ENCODE data around the gene ECHDC3. TPM values are rescaled to one million over a fixed set of nuclear protein-coding genes. Genes with fewer than 3 reads are reported as not detected.

The ECHDC3 gene
- 1 to 10 TPM in 2 of 6 experiments, under 1 TPM in 3, not detected in 1; 0.10 to 1.4 (median 0.23) TPM for total RNA-seq (2021; fragmentation: NEBNext Ultra II Directional; extraction: Animal tissue kit (Norgen Biotek cat#: 25700))
- long read RNA-seq, partial matches to known transcripts = 0 of 2 reads
- long read RNA-seq, other reads (novel, unspliced or antisense) = 0 of 2 reads

- Mint-ChIP-seq H3K27me3 (ENCODE audit: insufficient read depth) (peaks cover 21% of the 10 kb centered on the region), H3K27ac (no peak within 1 kb of the TSS), H3K36me3 (ENCODE audit: low read depth) (no peaks in the 10 kb centered on the region), H3K4me3 (peak within 1 kb of the TSS; percentile 59), H3K4me1 (ENCODE audit: low read depth) (peaks cover 6% of the 10 kb centered on the region; the same call in 1 of the 2 replicates), H3K9me3 (no peaks in the 10 kb centered on the region)
- TF ChIP-seq, protein P1, sequence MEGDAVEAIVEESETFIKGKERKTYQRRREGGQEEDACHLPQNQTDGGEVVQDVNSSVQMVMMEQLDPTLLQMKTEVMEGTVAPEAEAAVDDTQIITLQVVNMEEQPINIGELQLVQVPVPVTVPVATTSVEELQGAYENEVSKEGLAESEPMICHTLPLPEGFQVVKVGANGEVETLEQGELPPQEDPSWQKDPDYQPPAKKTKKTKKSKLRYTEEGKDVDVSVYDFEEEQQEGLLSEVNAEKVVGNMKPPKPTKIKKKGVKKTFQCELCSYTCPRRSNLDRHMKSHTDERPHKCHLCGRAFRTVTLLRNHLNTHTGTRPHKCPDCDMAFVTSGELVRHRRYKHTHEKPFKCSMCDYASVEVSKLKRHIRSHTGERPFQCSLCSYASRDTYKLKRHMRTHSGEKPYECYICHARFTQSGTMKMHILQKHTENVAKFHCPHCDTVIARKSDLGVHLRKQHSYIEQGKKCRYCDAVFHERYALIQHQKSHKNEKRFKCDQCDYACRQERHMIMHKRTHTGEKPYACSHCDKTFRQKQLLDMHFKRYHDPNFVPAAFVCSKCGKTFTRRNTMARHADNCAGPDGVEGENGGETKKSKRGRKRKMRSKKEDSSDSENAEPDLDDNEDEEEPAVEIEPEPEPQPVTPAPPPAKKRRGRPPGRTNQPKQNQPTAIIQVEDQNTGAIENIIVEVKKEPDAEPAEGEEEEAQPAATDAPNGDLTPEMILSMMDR (IDR thresholded peaks at IDR 0.05) = no peak
- DNase-seq = no peak
Measured at GRCh38 chr10:11742009-11742778, at the start of gene ECHDC3. ECHDC3 (plus strand) TSS chr10:11742382; CDS start chr10:11742577, 195 bp downstream.

DNA sequence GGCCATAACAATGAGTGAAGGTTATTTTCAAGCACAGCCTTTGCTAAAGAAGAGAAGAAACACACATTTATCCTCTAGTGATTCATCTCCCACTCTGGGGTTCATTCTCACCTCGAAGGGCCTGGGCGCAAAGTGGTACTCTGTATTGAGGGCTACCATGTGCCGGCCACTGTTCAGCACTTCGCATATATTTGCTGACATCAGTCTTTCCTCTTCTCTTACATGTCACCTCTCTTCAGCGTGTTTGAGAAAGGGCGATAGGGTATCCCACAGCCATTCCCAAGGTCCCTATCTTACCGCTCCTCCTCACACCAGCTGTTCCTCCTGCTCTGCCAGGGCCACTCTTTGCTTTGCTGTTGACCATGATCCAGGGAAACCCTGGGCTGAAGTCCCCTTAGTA lies 48.8 kb upstream of the ECHDC3 start:
- Mint-ChIP-seq H3K27ac (no peak overlapping the region), H3K27me3 (ENCODE audit: insufficient read depth) (peaks cover 41% of the 10 kb centered on the region), H3K9me3 (no peaks in the 10 kb centered on the region), H3K36me3 (ENCODE audit: low read depth) (no peaks in the 10 kb centered on the region), H3K4me3 (no peak overlapping the region), H3K4me1 (ENCODE audit: low read depth) (peaks cover 6% of the 10 kb centered on the region)
- TF ChIP-seq, protein P1 (IDR thresholded peaks at IDR 0.05) = no peak
- DNase-seq = no peak

GRCh38 chr10:11695779-11696178 lies 46.4 kb upstream of the ECHDC3 start:
- no peaks in the 10 kb centered on the region for H3K9me3 Mint-ChIP-seq
- TF ChIP-seq, protein P1 (IDR thresholded peaks at IDR 0.05) = no peak
- no peak overlapping the region for H3K4me3 Mint-ChIP-seq
- no peaks in the 10 kb centered on the region for H3K36me3 Mint-ChIP-seq (ENCODE audit: low read depth)
- DNase-seq = no peak
- peaks cover 38% of the 10 kb centered on the region for H3K27me3 Mint-ChIP-seq (ENCODE audit: insufficient read depth)
- no peak overlapping the region for H3K27ac Mint-ChIP-seq
- H3K4me1 Mint-ChIP-seq (ENCODE audit: low read depth) = no peaks in the 10 kb centered on the region

GRCh38 chr10:11697718-11698527 lies 44.3 kb upstream of the ECHDC3 start:
- TF ChIP-seq, protein P1 (IDR thresholded peaks at IDR 0.05) = peak; percentile 28; the same call in 1 of the 2 replicates
- no peaks in the 10 kb centered on the region for H3K36me3 Mint-ChIP-seq (ENCODE audit: low read depth)
- H3K27ac Mint-ChIP-seq = no peak overlapping the region
- H3K9me3 Mint-ChIP-seq = no peaks in the 10 kb centered on the region
- H3K4me1 Mint-ChIP-seq (ENCODE audit: low read depth) = no peaks in the 10 kb centered on the region
- H3K4me3 Mint-ChIP-seq = no peak overlapping the region
- DNase-seq = no peak
- H3K27me3 Mint-ChIP-seq (ENCODE audit: insufficient read depth) = peaks cover 25% of the 10 kb centered on the region

DNA sequence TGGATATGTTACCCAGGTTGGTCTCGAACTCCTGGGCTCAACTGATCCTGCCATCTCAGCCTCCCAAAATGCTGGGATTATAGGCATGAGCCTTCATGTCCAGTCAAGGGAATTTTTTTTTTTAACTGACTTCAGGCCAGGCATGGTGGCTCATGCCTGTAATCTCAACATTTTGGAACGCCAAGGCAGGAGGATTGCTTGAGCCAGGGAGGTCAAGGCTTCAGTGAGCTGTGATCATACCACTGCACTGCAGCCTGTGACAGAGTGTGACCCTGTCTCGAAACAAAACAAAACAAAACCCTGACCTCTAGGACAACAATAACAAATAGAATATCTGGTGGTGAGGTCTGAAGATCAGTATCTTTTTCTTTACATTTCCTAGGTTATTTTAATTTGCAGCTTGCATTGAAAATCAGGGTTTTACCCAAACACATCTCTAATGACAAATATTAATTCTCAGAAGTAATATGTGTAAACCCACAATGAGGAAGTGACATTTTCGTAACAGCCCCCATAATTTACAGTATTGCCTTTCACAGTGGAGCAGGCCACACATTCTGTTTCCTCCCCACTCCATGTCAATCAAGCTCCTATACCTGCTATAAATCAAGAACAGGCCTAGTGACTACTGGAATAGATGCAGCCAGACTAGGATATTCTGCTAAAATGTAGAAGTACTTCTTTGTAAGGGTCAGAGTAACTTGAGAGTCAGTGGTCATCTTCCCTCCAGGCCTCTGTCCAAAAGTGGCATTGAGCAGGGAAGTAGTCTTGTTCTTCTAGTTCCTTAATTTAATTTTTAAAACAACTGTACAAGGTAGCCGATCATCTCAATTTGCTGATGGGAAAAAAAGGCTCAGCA lies 43.3 kb upstream of the ECHDC3 start:
- H3K27ac Mint-ChIP-seq = no peak overlapping the region
- H3K4me3 Mint-ChIP-seq = no peak overlapping the region

More for the DNA sequence above, 43.3 kb upstream of the ECHDC3 start:
- Mint-ChIP-seq H3K27me3 (ENCODE audit: insufficient read depth) (peaks cover 27% of the 10 kb centered on the region), H3K9me3 (no peaks in the 10 kb centered on the region), H3K36me3 (ENCODE audit: low read depth) (no peaks in the 10 kb centered on the region), H3K4me1 (ENCODE audit: low read depth) (no peaks in the 10 kb centered on the region)
- TF ChIP-seq, protein P1 (IDR thresholded peaks at IDR 0.05) = no peak
- DNase-seq = no peak
